ENCODE measurements around the gene MYH7B.

DNA sequence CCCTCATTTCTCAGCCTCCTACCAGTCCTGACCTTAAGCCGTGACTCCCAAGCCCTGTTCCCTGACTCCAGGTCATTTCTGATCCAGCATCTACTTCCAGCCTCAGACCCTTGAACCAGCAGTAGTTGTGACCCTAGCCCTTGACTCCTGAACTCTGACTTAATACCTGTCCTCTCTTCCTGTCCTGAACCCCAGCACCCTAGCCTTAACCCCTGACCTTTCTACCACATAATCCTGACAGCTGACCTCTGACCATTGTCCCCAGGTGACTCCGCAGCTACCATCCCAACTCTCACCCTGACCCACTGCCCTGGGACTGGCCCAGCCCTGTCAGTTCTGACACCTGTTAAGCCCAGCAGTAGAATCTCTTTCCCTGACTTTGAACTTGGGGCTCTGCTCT is 42.1 kb downstream of the MYH7B start:
- TF ChIP-seq CTCF (IDR thresholded peaks at IDR 0.05): no peak
- TF ChIP-seq ZFX (IDR thresholded peaks at IDR 0.05; ENCODE audit: borderline replicate concordance): no peak
